GM21526 (cell line): ENCODE results near the gene HDGF.

Experiments used
- ATAC-seq: cut with Tn5 transposase; IDR thresholded peaks from one replicate; pipeline ENCODE4 v1.9.1; 2021; ENCODE audit warnings: moderate library complexity; ENCODE audit not compliant: unreplicated experiment, low FRiP score

The HDGF gene

DNA sequence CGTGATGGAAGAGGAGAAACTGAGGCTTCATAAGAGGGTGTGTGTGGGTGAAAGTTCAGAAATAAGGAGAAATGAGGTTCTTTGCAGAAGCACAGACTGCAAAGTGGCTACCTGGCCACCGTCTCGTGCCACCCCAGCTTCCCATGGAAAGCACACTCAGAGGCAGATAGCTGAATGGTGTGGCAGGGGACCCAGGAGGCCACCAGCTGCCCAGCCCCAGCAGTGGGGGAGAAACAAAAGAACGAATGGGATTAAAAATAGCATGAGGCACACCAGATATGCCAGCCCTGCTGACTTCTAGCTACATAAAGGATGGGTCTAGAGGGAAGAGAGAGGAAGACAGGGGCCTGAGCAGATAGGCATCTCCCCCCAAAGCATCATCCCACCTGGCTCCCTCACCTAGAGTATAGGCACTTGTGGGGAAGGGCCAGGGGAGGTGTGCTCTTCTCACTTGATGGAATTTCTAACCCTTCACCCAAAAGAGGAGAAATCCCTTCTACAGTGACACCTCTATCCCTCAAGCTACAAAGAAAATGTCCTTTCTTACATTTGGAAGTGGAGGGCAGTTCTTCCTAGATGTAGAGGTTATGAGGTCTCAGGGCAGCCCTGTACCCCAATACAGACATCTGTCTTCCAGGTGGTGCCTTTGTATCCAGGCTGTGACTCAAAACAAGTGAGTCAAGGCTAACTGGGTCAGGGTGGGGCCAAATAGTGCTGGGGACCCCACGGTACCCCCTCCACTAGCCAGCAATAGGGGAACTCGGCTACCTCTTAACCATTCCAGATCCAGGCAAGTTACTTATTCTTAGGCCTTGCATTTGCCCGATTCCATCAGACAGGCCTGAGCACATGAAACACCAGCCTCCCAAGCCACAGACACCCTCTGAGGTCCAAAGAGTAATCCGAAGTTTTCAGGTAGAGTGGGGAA is 3.5 kb downstream of the HDGF start:
- ATAC-seq: no peak

DNA sequence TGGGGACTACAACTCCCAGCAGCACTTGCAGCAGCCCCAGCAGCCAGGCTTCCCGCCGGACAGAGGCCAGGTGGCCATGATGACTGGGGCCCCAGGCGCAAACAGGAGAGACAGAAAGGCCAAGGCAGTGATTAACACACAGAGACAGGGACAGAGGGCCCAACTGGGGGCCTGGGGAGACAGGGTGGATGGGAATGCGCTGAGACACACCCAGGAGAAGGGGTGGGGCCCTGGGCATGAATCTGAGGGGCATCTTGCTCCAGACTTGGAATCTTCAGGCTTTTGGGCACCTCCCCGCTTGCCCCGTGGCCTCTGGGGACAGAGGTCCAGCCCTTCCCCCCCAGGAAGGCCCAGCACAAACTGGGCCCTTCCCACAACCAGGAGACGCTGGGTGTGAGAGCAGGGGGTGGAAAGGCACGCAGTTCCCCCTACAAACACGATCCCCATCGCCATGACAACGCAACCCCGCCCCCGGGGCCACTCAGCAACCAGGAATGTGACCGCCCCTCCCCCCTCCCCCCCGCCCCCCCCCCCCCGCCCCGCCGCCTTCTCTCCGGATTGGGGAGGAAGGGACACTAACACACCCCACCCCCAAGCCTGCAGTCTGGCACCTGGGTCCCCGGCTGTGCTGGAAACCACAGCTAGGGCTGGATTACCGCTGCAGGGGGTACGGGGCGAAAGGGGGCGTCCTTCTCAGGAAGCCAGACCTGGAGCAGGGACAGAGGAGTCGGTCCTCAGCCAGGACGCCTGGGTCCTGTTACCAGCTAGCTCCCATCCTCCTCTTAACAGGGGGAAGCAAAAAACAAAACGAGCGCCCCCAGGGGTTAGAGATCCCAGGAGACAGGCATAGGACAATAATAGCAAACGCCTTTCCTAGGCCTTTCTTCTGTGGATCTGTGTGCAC is 4.5 kb downstream of the HDGF start:
- ATAC-seq: no peak

DNA sequence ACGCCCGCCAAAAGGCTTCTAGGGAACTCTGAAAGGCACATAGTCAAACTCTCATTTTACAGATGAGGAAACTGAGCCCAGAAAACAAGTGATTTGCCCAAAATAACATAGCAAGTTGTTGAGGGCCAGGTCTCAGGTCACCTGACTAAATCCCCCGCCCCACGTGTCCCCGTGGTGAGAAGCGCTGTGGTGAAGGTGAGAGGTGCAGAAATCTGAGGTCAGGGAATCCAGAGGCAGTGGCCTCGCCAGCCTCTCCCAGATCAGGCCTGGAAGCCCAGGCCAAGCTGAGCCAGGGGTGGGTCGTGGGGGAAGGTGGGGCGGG is 5.1 kb downstream of the HDGF start:
- no peak for ATAC-seq

DNA sequence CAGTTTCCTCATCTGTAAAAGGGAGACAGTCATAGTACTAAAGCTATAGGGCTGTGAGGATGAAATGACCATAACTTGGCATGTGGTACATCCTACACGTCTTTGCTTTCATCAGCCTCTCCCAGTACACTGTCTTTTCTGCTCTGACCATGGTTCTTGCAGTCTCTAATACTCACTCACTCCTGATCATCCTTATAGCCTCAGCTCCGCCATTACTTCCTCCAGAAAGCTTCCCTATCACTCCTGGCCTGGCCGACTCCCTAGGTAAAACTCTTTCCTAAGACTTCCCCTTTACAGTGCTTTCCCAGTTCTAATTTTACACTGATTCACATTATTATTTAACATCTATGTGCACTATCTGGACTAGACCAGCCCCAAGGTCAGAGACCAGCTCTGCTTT is 5.6 kb downstream of the HDGF start:
- no peak for ATAC-seq

DNA sequence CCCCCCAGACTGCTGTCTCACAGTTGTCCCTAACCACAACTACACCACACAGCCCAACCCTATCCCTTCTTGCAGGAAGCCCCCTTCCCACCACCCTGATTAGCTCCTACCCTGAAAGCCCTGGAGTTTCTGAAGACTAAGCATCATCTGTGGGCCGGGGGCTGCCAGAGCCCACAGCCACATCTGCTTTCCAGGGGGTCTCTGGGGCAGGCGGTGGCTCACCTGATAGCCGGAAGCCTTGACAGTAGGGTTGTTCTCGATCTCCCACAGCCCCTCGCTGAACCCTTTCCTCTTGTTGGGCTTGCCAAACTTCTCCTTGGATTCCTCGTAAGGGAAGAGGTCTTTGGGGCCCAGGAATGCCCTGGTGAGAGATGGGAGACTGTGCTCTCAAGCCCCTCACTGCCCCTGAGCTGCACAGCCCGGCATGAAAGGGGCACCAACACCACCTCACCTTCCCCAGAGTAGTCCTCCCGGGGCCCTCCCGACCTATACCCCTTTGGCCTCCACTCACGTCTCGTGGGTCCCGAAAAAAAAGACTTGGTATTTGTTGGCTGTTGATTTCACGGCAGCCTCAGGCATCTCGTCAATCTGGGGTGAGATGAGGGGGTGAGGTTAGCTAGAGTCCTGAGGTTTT is 6.6 kb downstream of the HDGF start:
- ATAC-seq: no peak

DNA sequence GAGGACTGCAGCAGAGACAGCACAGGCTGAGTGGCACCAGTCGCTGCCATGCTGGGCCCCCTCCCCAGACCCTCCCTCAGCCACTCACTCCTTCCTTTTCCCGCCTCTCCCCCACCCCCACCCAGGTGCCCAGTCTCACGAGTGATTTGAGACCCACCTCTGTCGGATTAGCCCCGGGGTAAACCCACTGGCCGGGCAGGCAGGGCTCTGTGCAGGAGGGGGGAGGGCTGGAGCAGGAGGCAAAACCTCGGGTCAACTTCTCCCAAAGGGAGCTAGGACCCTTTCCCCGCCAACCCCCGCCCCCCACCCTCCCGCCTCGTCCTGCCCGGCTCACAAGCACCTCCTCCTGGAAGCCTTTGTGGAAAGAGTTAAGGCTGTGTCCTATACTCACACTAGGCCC is 7.1 kb downstream of the HDGF start:
- ATAC-seq: no peak

DNA sequence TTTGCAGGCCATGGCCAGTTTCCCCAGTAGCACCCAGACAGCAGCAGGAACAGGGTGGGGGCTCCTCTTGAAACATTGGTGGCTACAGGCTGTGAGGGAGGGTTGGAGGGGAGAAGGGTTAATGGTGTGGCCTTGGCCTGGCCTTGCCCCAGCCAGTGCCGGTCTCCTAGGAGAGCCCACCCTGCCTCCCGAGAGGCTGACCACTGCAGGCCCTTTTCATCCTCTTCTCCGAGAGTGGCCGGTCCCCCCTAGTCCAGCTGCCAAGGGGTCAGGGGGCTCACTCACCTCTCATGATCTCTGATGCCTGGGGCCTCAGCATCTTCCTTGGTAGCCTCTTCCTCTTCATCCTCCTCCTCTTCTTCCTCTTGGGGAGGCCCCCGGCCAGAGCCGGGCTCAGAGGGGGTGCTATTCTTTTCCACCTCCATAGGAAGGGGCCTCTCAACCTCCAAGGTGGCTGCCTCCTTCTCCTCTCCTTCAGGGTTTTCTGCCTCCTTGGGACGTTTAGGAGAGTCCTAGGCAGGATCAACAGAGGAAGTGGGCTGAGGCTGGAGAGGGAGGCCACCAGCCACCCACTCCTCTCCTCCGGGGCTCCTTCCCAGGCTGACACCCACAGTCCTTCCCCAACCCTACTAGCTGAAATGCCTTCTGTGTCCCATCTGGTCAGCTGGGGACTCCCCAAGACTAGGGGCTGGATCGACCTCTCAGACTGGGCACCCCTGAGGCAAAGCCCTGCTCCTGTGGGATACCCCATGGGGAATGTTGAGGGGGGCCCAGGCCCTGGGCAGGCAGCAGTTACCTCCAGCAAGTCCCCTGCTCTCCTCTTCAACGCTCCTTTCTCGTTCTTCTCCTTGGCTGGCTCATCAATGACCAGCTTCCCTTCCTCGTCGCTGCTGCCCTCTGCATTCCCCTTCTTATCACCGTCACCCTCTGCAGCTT is 7.8 kb downstream of the HDGF start:
- no peak for ATAC-seq

DNA sequence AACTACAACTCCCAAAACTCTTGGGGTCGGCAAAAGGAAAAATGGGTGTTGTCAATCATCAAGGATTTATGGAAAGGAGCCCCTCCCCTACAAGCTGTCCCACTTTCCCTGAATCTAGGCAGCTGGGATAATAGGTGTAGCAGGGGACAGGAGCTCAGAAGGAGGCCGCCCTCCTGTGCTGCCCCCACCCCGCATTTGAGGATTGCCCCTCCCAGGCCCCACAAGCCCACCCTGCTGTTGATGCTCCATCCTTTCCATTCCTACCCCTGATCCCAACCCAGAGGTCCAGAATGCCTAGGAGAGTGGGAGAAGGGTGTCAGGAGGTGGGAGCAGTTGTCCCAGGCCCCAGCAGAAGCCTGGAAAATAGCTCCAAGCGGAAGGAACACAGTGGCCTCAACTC is 8.7 kb downstream of the HDGF start:
- ATAC-seq: no peak

DNA sequence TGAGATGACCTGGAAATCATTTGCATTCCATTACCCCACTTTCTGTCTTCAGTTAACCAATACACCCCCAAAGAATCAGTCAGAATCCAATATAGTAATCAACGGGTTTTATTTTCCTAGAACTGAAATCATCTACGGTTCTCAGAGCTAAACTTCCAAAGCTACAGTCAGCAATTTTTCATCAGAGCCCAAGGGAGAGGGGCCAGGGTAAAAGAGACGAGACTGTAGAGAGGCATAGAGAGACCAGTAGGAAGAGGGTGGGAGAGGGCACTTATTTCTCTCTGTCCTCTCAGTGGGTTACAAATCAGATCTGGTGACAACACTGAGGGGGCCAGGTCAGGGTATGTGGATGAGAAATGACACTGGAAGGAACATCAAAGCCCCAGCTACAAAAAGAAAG is 9.5 kb downstream of the HDGF start:
- ATAC-seq: no peak

DNA sequence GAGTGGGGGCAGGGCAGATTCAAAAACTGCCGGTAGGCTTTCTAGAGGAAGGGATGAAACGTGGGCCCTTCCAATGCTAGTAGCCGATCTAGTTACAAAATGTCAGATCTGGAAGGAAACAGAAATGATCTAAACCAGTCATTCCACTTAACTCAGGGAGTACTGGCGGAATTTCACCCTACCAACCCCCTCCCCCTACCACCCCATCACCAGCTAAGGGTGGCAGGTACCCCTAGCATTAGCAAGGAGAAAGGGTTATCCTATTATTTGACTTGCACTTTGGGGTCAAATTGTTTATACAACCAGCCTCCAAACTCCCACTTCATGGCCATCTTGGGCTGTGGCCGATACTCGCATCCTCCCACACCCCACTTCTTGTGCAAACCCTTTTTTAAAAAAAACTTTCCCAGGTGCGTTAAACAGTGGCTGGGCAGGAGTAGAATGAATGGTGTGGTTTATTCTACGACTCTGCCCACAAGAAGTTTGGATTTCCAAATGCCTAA is 9.9 kb downstream of the HDGF start:
- ATAC-seq: no peak

DNA sequence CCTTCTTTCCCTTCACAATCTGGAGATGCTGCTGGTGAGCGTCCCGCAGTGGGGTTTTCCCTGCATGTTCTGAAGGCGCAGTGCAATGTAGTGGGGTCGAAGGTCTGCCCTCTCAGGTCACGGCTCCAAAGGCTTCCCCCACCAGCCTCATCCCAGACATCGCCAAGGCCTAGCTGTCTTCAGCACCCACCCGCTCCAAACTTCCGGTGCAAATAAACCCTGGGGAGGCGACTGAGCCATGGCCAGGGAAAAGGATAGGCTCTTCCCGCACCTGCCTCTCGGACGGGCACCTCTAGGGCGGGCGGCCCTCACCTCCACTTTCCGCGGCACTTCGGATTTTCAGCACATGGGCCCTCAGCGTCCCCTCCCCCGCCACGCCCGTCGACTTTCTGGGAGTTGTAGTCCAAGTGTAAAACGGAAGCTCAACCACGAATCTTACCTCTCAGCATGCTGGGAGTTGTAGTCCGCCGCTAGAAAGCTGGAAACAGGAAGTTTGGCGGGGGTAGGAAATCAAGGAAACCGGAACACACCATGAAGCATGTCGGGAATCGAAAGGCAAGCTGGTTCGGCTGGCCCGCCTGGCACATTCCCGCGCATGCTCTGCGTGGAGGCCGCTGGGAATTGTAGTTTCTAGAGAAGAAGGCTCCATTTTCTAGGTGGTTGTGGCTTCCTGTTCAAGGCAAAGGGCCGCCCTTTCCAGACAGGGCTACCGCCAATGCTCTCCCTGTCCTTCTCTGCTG is 10.6 kb downstream of the HDGF start, which contains the start of gene MRPL24:
Gene MRPL24 (minus strand): TSS at position 348 of the 740 bp plus-strand sequence. CDS start 2,384 bp downstream, outside the sequence.
- ATAC-seq: peak; percentile 71

DNA sequence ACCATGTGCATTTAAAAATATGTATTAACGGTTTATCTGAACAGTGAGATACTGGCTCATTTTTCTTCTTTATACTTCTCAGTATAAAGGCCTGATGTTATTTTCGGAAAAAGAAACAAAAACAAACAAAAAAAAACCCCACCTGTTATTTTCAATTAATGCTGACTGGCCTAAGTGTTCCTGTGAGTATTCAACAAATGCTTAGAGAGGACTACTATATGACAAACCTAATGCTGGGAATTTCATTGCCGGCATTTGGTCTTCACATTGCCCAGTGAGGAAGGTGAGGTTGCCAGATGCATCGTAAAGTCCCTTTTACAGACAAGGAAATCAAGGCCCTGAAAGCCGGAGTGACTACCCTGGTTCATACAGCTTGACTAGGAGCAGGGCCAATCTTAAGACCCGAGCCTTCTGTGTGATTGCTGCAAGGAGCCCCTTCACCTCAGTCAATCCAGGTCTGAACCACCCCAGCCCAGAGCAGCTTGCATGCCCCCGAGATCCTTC is 11.2 kb downstream of the HDGF start:
- ATAC-seq: peak; percentile 7

DNA sequence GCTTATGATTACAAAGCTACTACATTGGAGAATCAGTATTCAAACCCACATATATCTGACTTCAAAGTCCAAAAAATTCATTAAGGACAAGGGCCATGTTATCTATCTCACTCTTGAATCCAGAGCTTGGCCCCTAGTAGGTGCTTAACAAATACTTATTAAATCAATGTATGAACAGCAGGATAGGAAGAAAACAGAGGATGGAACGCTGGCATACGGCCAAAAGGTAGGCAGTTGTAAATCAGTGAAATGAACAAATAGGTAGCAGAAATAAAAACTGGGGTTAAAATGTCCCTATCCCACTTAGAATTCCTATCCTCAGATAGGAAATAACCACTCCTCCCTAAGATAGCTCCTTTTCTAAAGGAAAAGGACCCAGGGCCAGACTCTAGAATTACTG is 12.6 kb downstream of the HDGF start:
- no peak for ATAC-seq

DNA sequence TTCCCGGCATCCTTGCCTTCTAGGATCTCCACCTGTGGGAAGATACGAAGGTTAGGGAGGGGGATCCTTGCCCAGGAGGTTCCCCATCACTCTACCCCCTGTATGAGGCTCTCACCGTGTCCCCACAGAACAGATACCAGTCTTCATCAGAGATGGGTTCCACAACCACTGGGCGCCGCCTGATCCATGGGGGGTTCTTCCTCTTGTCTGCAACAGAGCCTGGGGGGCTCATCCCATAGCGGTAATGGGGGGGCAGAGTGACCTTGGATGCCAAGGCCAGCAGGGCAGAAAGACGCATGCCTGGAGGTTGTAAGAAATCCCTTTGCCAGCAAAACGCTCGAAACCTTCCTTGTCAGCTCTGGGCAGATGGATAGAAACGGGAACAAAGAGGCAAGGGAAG is 13.1 kb downstream of the HDGF start:
- no peak for ATAC-seq

DNA sequence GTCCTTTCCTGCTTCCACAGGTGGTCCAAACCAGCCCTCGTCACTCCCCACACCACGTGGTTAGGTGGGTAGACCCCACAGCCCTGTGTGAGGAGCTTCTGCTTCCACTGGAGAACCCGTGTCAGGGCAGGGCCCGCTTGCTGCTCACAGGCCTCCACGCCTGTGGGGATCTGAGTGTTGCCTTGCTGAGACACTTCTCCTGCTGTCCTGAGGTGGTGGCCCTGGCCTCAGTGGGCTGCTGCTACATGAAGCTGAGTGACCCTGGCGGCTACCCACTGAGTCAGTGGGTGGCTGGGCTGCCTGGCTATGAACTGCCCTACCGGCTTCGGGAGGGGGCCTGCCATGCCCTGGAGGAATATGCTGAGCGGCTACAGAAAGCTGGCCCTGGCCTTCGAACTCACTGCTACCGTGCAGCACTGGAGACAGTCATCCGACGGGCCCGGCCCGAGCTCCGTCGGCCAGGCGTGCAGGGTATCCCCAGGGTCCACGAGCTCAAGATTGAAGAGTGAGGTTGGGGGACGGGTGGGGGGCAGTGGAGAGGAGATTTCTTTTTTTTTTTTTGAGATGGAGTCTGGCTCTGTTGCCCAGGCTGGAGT is 17.4 kb downstream of the HDGF start:
- no peak for ATAC-seq

DNA sequence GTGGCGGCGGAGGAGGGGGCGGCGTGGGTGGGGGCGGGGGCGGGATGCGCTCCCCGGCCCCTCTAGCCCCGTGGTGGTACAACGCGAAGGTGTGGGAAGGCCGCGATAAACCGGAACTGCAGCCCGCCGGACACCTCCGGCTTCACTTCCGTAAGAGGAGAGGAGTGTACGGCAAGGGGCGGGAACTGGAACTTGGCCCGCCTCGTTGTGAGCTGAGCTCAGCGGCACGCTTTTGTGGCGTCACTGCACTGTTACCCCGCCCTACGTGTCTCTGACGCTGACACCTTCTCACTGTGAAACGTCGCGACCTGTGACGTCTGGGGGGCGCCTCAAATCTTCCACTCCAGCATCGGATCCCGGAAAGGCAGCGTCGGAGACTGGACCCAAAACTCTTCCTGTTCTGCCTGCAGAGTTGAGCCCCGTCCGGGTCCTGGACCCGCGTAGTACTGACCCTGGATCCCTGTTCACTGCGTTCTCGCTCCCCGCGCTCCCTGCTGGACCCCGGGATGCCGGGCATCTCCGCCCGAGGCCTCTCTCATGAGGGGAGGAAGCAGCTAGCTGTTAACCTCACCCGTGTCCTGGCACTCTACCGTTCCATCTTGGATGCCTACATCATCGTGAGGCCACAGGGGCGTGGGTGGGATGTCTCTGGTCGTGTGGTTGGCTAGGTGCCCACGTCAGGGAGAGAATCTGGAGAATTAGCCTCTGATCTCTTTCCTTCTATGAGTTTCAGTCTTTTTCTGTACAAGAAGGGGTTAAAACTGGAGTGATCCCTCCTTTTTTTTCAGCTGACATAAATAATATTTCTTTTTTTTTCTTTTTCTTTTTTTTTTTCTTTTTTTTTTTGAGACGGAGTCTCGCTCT is 22.6 kb downstream of the HDGF start, which contains the start of gene ISG20L2:
Gene ISG20L2 (minus strand): TSS at position 168 of the 864 bp plus-strand sequence. CDS start 1,114 bp downstream, outside the sequence.
- ATAC-seq: peak; percentile 72

DNA sequence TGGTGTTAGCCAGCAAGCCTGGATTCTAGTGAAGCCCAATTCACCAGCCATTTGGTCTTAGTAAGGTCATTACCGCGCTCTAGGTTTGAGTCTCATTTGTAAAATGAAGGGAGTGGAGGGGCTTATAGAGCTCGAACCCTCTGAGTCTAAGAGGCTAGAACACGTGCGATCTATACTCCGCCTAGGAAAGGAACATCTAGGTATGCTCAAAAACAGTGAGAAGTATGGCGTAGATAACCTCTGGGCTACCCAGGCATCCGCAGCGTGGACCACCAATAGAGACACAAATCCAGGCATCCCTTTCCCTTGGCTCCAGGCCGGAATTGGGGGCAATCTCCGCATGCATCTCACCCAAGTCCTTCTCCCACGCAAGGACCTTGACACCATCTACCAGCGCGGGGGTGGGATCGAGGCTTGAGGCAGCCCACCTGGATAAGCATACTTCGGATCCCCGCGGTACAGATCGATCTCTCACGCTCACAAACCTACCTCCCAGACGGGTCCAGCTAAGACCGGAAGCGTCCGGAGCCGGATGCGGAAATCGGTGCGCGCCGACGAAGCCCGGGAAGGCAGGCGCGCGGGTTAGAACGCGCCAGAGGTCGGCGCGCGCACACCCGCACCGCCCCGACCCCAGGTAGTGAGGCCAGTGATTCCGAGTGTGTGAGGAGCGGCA is 23.4 kb downstream of the HDGF start, which contains the start of gene METTL25B:
Gene METTL25B (plus strand): TSS at position 544 of the 673 bp plus-strand sequence. CDS start 636 bp downstream, outside the sequence.
- ATAC-seq: peak; percentile 42
